ACHN (cell line): ENCODE data around the gene RAD51B.
A peak's percentile ranks its signal among the peaks of the same experiment; 100 is the strongest.
"Not testable (repeated sequence)": the region's sequence is repeated elsewhere in the genome, so short reads cannot be mapped to it uniquely, and the experiment has no call there.

ENCODE experiments used
- DNase-seq: peaks from one replicate; pipeline ENCODE4 v3.0.0-alpha.2; 2015
- in situ Hi-C: cut with HindIII; loops from 2 replicates; pipeline ENCODE4 v1.10.0; 2017; ENCODE audit warnings: low sequenced_read_pairs, low pct_ligation_motif_present, low pct_unique_long_range_greater_than_20kb

Gene RAD51B

DNA sequence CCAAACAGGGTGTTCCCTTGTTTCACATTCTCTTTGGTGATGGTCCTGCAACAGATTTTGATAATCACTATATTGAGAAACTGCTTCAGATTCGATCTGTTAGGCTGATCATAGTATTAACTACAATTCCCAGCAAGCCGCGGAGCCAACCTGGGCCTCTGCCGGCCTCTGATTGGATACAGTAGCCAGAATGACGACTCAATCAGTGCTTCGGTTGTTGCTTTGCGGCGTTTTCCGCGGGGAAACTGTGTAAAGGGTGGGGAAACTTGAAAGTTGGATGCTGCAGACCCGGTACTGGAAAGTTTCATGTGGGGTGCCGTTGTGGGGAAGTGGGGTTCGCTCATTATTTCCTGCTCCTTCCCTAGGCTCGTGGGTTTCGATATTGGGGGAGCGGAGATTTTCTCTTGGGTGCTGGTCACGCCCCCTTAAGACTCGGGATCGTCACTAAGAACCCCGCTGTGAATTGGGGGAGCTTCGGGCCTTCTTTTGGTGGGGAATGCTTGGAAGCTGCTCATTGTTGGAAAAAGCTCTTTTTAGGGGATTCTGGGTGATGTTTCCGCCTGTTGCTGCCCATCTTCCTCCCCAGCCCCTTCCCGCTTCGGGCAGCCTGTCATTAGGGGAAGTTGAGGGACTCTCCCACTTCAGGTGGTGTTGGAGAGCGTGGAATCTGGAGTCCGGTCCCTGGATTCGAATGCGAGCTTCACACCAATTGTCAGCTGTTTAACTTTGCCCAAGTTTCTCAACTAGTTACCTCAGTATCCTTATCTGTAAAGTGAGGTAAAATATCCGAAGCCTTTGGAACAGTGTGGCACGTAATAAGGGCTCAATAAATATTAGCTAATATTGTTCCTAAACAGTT is at the start of gene RAD51B:
Gene RAD51B, plus strand, starts transcription at position 217 of the 859 bp plus-strand sequence.
- DNase-seq: peak; percentile 89
- in situ Hi-C loops: no loop called here

DNA sequence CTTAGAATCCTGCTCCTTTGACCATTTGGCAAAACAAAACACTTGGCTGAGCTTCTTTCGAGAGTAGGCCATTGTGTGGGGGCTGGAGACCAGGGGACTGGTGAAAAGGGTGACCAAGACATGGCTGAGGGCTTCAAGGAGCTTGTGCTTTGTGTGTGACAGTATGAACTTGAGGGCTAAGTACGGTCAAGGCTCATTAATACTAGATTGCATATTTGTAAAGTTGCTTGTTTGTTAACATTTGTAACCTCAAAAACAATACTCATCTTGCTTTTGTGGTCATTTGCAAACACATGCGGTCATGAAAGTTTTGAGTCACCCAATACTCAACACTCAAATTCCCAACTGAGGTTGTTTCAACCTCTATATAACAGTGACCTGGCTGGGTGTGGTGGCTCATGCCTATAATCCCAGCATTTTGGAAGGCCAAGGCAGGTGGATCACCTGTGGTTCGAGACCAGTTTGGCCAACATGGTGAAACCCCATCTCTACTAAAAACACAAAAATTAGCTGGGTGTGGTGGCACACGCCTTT is 45.7 kb upstream of the RAD51B start:
- DNase-seq: no peak
- in situ Hi-C loops: no loop called here

DNA sequence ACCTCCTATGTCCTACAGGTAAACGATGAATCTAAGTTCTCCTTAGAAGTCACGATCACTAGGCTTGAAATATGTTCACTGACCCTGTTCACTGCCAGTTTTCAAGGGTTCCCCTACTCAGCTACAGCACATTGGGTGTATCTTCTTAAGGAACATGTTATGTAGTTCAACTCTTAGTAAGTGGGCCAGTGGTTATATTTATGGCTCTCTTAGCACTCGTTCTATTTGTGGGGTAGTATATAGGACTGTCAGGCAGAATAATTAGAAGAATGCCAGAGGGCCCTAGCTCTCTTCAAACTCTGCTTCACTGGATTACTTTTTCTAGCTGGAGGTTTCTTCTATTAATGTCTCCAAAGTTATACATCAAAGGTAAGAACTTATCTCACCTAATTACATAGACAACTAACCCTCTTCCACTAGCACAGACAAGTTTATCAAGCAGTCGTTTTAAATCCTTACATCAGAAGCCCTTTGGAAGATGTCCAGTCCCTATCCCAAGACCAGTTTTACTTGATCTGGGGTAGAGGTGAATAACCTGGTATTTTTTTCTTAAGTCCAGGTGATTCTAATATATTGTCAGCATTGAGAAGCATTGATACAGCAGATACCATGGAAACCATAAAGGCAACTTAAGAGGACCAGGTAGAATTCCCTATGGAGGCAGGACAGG is 42.8 kb upstream of the RAD51B start:
- in situ Hi-C loops: no loop called here
- no peak for DNase-seq

DNA sequence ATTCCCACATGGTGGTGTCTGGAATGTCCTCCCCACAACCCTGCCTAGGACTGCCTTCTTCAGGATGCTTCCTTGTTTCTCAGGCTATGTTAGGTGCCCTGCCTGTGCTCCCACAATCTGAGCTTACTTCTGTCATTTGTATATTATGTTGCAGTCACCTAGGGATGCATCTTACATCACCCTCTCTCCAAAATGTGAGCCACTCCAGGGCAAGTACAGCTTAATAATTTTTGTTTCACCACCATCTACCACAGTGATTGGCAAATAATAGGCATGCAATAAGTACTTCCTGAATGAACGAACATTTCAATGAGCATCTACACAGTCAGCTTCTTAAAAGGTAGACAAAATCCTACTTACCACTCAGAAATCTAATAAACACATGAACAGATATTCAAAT is 40.8 kb upstream of the RAD51B start:
- no peak for DNase-seq
- in situ Hi-C loops: no loop called here

DNA sequence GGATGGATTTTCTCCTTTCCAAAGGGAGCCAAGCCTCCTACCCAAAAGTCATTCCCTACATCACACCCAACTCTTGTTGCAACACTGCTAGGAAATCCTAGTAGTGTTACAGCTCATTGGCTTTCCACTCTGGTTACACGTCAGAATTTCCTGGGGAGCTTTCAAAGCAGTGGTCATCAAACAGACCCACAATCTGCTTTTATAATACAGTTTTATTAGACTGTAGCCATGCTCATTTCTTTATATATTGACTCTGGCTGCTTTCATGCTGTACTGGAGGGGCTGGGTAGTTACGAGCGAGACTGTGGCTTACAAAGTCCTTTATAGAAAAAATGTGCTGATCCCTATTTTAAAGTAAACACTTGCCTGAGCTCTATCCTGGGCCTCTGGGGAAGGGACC is 37.5 kb upstream of the RAD51B start:
- DNase-seq: no peak
- in situ Hi-C loops: no loop called here

DNA sequence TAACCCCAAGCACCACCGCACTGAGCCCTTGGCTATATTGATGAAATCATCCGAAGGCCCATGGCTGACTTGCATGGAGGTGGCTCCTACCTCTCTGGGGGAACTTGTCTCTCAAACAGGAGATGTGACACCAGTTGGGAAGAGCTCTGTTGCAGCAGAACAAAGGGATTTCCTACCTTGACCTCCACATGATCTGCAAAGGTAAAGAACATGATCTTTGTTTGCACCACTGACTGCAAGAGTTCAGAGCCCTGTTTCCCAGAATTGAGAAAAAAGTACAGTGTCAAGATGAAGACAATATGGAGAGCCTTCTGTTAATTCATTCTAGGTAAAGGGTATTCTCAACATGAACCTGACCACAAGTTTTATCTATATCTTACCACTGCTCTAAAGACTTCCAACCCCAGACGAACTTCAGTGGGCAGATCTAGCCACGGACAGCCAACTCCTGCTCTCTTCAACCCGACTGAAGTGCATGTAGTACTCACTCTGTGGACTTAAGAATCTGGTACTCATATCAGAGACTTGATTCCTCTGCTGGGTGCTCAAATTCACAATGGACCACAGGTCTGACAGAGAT is 35.2 kb upstream of the RAD51B start:
- in situ Hi-C loops: no loop called here

DNA sequence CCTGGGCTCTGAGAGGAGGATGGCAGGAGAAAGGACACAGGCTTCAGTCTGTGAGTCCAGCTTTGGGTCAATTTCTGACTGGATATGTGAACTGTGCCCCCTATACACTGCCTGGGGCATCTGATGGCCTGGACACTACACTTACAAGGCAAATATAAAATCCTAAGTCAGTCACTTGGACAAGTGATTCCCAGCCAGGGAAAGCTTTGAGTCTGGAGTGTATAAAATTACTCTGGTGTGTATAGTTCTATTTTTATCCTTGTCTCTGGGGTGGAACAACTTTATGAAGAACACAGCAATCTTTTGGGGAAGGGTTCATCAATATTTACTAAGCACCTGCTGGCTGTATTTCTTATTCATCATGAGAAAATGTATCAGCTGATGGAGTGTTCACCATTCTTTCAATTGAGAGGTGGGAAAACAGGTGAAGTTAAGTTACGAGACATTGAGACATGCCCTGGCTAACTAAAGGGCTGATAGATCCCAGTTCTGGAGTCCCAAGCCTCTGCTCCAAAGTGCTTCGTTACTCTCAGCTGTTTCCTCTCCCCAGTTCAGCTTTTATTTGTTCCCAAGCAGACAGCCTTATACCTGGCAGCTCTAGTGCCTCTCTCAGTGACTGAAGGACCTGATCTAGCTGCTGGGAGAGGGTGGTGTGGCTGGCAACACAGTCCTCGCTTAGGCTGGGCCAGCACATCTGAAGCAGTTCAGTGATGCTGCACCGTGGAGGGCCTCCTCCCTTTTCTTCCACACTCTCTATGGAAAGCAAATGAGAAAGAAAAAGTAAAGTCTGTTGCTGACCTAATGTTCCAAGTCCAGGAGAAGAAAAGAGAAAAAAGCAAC is 34.1 kb upstream of the RAD51B start:
- DNase-seq: no peak
- in situ Hi-C loops: no loop called here

More for the DNA sequence above, 35.2 kb upstream of the RAD51B start:
- no peak for DNase-seq

DNA sequence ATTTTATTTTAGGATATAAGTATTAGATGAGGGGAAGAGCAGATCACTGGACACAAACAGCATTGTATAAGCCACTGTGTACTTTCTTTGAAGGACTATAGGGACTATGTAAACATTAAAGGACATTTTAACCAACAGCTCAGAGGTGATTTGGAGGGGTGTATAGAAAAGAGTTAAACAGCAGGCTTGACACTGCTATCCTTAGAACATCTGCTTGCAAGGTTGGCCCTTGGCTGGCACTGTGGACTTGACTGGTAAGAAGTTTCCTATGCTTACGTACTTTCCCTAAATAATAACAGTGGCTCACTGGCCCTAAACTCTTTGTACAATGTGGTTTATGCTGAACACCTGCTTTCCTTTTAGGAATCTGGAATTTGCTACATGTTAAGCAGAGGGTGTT is 31.9 kb upstream of the RAD51B start:
- DNase-seq: no peak
- in situ Hi-C loops: no loop called here

DNA sequence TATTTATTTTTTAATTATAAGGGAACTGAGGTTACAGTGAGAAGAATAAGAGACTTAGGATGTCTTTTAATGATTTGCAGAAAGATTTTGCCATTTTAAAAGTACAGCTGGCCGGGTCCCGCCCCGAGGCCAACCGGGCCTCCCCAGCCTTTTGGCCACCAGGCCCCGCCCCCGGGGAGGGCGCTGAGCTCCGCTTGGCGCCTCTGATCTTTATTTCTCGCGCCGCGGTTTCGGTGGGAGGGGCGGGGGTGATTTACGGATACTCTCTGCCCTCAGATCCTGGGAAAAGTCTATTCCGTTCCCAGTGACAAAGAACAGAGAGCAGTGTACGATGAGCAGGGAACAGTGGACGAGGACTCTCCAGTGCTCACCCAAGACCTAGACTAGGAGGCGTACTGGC is 20.8 kb upstream of the RAD51B start:
- in situ Hi-C loops: no loop called here
- no peak for DNase-seq

DNA sequence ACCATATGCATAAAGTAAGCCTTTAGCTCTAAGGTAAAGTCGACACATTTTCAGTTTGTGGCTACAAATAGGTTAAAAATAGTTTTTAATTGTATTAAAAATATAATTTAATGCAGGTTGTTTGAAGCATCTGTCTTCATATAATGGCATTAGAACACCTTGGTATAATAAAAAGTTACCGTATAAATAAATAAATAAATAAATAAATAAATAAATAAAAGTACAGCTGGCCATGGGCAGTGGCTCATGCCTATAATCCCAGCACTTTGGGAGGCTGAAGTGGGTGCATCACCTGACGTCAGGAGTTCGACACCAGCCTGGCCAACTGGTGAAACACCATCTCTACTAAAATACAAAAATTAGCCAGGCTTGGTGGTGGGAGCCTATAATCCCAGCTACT is 18.8 kb upstream of the RAD51B start:
- in situ Hi-C loops: no loop called here
- no peak for DNase-seq

DNA sequence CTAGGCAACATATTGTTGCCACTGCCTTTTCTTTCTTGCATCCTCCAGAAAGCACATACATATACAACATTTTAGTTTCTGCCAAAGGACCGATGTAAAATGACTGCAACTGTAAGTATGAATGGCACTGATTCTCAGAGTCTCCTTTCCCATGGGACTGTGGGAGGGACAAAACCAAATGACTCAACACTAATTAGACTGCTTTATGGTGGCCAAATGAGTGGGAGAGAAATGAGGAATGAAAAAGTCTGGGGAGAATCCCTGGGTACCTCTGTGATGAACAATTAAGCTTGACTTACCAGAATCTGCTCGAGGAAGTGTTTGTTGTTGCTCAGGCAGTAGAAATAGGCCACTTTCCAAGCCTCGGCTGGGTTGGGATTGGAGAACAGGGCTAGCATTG is 13.3 kb upstream of the RAD51B start:
- in situ Hi-C loops: no loop called here
- no peak for DNase-seq

DNA sequence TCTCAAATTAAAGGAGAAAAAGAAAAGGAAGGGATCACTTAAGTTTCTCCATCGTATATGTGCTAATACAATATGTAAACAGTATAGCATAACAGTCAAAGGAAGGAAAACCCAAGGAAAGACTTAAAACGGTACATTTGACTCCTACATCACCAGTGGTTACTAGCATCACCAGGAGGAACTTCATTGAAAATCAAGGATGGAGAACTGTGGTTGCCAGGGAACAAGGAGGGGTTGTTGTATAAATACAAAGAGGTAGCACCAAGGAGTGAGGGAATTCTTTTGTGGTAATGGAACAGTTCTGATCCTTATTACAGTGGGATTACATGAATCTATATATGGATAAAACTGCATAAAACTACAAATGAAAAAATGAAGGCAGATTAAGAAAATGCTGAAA is 4.8 kb upstream of the RAD51B start:
- DNase-seq: no peak
- in situ Hi-C loops: no loop called here

DNA sequence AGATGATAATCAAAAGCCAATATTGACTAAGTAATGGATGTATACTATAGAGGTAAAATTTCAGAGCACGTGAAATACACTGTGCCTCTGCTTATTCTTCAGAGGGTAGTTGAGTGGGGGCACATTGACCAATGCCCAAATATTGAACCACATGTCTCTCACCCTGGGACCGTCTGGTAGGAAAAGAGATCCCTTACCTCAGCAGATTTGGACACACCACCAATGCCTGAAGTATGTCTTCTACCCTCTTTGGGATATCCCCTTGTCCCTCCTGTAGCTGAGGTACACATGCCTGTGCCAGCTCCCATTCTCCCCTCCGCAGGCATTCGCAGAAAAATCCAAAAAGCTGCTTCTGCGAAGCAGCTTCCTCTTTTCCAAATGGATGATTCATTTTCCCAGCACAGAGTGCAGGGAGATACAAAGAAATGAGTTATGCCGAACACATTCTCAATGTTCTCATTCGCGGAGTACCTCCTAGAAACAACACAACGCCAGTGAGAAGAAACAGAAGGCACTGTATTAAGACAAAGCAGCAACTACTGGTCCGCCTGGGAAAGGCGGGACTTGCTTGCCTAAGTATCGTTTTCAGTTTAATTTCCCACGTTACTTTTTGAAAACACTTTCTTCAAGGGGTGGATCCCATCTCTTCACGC is 3.9 kb upstream of the RAD51B start:
- in situ Hi-C loops: no loop called here
- DNase-seq: peak; percentile 32

DNA sequence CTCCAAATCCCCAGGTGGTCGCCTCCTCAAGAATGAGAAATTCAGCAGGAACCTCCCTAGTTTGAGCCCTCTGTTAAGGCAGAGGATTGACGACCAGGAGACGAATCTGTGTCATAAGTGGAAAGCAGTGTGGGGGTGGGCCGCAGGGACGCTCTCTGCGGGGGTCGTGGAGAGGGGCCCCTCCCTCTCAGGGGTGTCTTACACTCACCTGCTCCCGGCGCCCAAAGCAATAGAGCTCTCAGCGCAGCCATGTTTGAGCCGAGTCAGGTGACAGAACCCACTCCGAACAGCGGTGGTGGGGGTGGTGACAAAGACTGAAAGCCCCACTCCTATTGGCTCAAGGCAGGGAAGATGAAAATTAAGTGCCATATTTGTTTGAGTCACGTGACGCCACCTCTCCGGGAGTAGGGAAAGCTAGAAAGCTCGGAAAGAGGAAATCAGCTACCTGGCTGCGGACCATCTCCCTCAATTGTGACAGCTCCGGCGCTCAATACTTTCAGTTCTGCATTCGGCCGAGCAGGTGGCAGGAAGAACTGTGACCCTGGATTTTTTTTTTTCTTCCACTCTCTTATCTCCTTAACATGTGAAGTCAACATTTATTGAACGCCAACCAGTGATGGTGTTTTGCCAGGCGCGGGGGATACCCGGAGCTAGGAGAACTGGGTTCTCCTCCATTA is 3.1 kb upstream of the RAD51B start, which contains the start of gene ZFYVE26:
Gene ZFYVE26, minus strand, starts transcription at position 265 of the 677 bp plus-strand sequence. CDS start 627 bp downstream, outside the sequence.
- peak; percentile 96 for DNase-seq
- in situ Hi-C loops: no loop called here

DNA sequence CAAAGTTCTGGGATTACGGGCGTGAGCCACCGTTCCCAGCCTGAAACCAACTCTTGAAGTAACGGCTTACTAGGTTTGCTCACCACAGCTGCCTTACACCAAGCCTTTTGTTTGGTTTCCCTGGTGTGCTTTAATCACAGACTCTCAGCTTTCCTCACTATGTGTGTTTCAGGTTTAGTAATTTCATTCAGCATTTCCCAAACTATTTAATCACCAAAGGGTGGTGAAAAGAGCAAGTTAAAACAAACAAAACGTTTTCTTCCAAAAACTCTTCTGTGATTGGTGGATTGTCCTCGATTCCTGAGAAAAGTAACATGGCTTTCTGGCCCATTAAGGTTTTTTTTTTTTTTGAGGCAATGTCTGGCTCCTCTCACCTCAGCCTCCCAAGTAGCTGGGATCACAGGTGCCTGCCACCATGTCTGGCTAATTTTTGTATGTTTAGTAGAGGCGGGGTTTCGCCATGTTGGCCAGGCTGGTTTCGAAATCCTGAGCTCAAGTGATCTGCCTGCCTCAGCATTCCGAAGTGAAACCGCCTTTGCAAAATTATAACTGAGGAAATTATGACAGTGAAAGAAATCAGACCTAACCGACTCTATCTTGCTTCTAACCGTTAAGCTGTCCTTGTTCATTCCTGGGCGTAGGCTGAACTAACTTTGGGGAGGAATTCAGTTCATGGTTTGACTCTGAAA is 1.7 kb upstream of the RAD51B start:
- DNase-seq: no peak
- in situ Hi-C loops: no loop called here

DNA sequence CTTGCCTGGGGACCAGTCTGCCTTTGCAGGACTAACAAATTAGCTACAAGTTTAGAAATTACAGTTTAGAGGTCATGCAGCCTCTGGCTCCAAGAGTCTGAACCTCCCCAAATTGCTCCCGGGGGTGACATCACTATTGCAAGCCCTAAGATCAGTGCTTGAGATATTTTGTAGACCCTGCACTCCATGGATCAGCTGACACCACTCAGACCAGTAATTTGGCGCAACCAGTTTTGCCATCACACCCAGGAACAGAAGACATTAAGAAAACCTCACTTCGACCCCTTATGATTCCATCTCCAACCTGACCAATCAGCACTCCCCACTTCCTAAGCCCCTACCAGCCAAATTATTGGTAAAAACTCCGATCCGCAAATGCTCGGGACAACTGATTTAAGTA is 1.1 kb upstream of the RAD51B start:
- in situ Hi-C loops, DNase-seq: not testable (repeated sequence)

DNA sequence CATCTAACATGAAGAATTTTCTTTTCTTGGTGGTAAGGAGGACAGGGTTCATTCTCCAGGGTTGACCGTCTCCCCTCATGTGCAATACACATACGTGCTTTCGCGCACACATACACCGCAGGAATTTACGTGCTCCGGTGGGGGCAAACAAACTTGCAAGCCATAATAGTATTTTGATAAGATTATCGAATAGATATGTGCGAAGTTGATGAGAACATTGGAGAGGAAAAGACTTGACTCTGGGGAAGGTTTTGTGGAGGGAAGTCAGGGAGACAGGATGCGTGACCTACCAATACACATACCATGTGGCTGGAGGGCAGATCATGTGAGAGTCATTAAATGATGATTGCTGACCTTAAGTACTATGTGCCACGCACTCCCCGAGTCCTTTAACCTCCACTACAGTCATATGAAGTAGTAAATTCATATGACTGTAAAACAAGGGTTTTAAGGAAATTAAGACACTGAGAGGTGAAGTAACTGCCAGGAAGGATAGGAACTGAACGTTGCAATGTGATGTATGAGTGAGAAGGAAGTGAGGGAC is 921 bp downstream of the RAD51B start:
- in situ Hi-C loops: no loop called here
- peak; percentile 62 for DNase-seq
